HEK293 (cell line): ENCODE data around the gene MDFIC.

Experiments
- CTCF ChIP-seq: fragments of 450-650 bp; formaldehyde crosslinking; IDR thresholded peaks from 2 replicates; pipeline ENCODE4 v1.5.1; 2016; ENCODE audit warnings: missing biosample characterization, missing genetic modification characterization
- ELK4 ChIP-seq: IDR thresholded peaks from 2 replicates; pipeline ENCODE4 v1.6.1; 2011; ENCODE audit warnings: mild to moderate bottlenecking, low read depth, low read length, borderline replicate concordance
- GLI4 ChIP-seq: fragments of 450-650 bp; formaldehyde crosslinking; IDR thresholded peaks from 2 replicates; pipeline ENCODE4 v1.5.1; 2016; ENCODE audit warnings: missing biosample characterization, missing genetic modification characterization
- HIC1 ChIP-seq: fragments of 450-650 bp; formaldehyde crosslinking; IDR thresholded peaks from 2 replicates; pipeline ENCODE4 v1.5.1; 2016; ENCODE audit warnings: missing biosample characterization, missing genetic modification characterization
- PBX3 ChIP-seq: sonication (generic); formaldehyde crosslinking; IDR thresholded peaks from 2 replicates; pipeline ENCODE4 v1.8.1; 2022; ENCODE audit warnings: mild to moderate bottlenecking, moderate library complexity, missing genetic modification reagents
- ZBTB20 ChIP-seq: fragments of 450-650 bp; formaldehyde crosslinking; IDR thresholded peaks from 2 replicates; pipeline ENCODE4 v1.5.1; 2016; ENCODE audit warnings: missing biosample characterization, missing genetic modification characterization
- ZBTB49 ChIP-seq: fragments of 450-650 bp; formaldehyde crosslinking; IDR thresholded peaks from 2 replicates; pipeline ENCODE4 v1.5.1; 2016; ENCODE audit warnings: missing biosample characterization, missing genetic modification characterization, low read depth
- ZNF16 ChIP-seq: fragments of 450-650 bp; formaldehyde crosslinking; IDR thresholded peaks from 2 replicates; pipeline ENCODE4 v1.5.1; 2016; ENCODE audit warnings: low read depth, missing biosample characterization, missing genetic modification characterization
- ZNF169 ChIP-seq: fragments of 450-650 bp; formaldehyde crosslinking; IDR thresholded peaks from 2 replicates; pipeline ENCODE4 v1.5.1; 2016; ENCODE audit warnings: missing biosample characterization, missing genetic modification characterization
- ZNF398 ChIP-seq: fragments of 450-650 bp; formaldehyde crosslinking; IDR thresholded peaks from 2 replicates; pipeline ENCODE4 v1.5.1; 2017; ENCODE audit warnings: missing biosample characterization, missing genetic modification characterization
- ZSCAN30 ChIP-seq: fragments of 450-650 bp; IDR thresholded peaks from 2 replicates; pipeline ENCODE4 v1.5.1; 2018; ENCODE audit warnings: missing biosample characterization, mild to moderate bottlenecking, missing genetic modification characterization, moderate library complexity

- no peak for TF ChIP-seq PBX3
- TF ChIP-seq HIC1 (tag by site-specific recombination): no peak
- TF ChIP-seq CTCF: no peak
- TF ChIP-seq GLI4: no peak
- no peak for TF ChIP-seq ZBTB20 (tag by site-specific recombination)
- TF ChIP-seq ZBTB49 (tag by site-specific recombination): no peak
- no peak for TF ChIP-seq ZNF16 (tag by site-specific recombination)
- TF ChIP-seq ZNF169 (tag by site-specific recombination): no peak
- no peak for TF ChIP-seq ZNF398 (tag by site-specific recombination)
- TF ChIP-seq ZSCAN30 (tag by site-specific recombination): no peak
- TF ChIP-seq ELK4: no peak
Observed at GRCh38 chr7:114886241-114886640, 35.7 kb upstream of the MDFIC start.
